ENCODE data around the gene TACR1.
A peak's percentile ranks its signal among the peaks of the same experiment; 100 is the strongest.

Gene TACR1

DNA sequence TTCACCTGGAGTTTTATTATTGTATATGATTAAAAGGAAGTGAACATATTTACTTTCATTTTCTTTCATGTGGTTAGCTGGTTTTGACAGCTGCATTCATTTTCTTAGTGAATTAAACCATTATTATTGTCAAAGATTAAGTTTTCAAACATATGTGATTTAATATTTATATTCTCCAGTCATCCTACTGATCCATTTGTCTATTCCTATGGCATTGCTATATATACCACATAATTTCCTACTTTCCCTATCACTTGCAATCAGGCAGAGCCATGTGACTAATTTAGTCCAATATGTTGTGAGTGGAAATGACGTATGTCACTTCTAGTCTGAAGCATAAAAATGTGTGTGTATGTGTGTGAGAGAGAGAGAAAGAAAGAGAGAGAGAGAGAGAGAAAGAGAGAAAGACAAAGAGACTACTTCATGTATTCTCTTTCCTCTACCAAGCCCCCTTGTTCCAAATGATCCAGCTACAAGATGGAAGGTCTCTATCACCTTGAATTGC lies 12.0 kb upstream of the TACR1 start:
- Mint-ChIP-seq H3K4me3 (no peak overlapping the region), H3K36me3 (peaks cover 3% of the 10 kb centered on the region), H3K27ac (no peak overlapping the region), H3K27me3 (peaks cover 8% of the 10 kb centered on the region), H3K4me1 (peaks cover 3% of the 10 kb centered on the region), H3K9me3 (peaks cover 1% of the 10 kb centered on the region)
- DNase-seq (ENCODE audit: low spot score in 2 of 2) (no peak), ATAC-seq (ENCODE audit: low read depth) (peak; percentile 42)

DNA sequence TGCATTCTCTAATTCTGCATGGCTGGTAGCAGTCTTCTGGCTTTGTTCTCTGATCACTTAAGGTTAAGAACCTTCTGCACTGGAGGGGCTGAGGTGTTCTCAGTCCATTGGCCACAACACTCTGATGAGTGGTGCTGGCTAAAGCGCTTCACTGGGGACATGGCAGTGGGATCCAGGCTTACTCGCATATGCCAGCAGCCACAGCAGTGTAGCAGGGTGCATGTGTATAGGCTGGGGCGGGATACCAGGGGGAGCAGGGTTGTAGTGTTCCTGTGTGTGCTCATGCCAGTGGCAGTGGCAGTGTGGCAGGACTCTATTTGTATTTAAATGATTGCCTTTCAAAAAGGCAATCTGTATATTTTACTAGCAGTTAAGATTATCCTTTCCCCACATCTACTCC lies 11.1 kb upstream of the TACR1 start:
- ATAC-seq (ENCODE audit: low read depth) (no peak), DNase-seq (ENCODE audit: low spot score in 2 of 2) (no peak)
- H3K4me1 Mint-ChIP-seq, result peaks cover 6% of the 10 kb centered on the region
- no peak overlapping the region for H3K4me3 Mint-ChIP-seq
- H3K27me3 Mint-ChIP-seq, result peaks cover 5% of the 10 kb centered on the region
- H3K9me3 Mint-ChIP-seq, result peaks cover 4% of the 10 kb centered on the region
- peaks cover 3% of the 10 kb centered on the region for H3K36me3 Mint-ChIP-seq
- H3K27ac Mint-ChIP-seq, result no peak overlapping the region

DNA sequence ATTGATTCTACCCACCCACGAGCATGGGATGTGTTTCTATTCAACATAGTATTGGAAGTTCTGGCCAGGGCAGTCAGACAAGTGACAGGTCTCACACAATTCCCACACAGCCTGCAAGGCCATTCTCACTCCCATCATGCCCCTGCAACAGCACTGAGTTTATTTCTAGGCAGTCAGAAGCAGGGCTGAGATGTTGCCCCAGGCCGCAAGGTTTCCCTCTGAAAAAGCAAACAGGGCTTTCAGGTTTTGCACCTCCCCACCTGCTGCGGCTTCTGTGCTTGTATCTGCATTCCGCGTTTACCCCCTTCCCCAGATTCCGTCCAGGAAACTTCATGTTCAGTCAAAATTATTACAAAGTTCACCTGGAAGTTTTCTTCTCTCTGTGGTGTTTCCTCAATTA lies 9.4 kb upstream of the TACR1 start:
- H3K9me3 Mint-ChIP-seq, result peaks cover 4% of the 10 kb centered on the region
- no peak overlapping the region for H3K4me3 Mint-ChIP-seq
- H3K27ac Mint-ChIP-seq, result no peak overlapping the region
- peaks cover 3% of the 10 kb centered on the region for H3K36me3 Mint-ChIP-seq
- DNase-seq (ENCODE audit: low spot score in 2 of 2) (no peak), ATAC-seq (ENCODE audit: low read depth) (no peak)
- peaks cover 12% of the 10 kb centered on the region for H3K4me1 Mint-ChIP-seq
- peaks cover 3% of the 10 kb centered on the region for H3K27me3 Mint-ChIP-seq

DNA sequence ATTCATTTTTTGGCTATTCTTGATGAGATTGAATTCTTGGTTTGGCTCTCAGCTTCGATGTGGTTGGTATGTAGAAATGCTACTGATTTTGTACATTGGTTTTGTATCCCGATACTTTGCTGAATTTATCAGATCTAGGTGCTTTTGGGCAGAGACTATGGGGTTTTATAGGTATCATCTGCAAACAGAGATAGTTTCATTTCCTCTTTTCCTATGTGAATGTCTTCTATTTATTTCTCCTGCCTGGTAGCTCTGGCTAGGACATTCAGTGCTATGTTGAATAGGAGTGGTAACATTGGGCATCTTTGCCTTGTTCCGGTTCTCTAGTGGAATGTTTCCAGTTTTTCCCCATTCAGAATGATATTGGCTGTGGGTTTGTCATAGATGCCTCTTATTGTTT lies 5.5 kb upstream of the TACR1 start:
- Mint-ChIP-seq H3K27me3 (peaks cover 10% of the 10 kb centered on the region), H3K4me1 (peaks cover 11% of the 10 kb centered on the region), H3K9me3 (peaks cover 3% of the 10 kb centered on the region), H3K4me3 (no peak overlapping the region), H3K36me3 (peaks cover 2% of the 10 kb centered on the region), H3K27ac (no peak overlapping the region)
- no peak for DNase-seq (ENCODE audit: low spot score in 2 of 2)
- peak; percentile 77 for ATAC-seq (ENCODE audit: low read depth)

DNA sequence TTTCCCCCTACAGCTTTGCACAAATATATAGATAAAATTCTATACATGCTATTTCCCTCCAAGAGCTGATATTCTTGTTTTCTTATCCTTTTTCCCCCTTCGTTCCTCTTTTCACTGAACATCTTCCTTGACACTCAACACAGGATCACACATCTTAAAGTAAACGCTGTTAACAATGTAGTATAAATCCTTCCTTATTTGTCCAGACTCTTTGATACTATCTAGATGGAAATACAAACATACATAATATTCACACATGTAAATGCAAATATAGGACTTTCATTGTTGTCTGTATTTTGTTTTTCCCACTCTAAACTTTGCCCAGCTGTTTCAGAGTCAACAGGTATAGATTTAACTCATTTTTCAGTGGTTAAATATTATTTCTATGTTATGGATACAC lies 3.0 kb upstream of the TACR1 start:
- Mint-ChIP-seq H3K27me3 (peaks cover 20% of the 10 kb centered on the region), H3K4me1 (peaks cover 14% of the 10 kb centered on the region), H3K27ac (no peak overlapping the region), H3K36me3 (no peaks in the 10 kb centered on the region), H3K4me3 (no peak overlapping the region), H3K9me3 (peaks cover 3% of the 10 kb centered on the region)
- DNase-seq (ENCODE audit: low spot score in 2 of 2) (no peak), ATAC-seq (ENCODE audit: low read depth) (no peak)

DNA sequence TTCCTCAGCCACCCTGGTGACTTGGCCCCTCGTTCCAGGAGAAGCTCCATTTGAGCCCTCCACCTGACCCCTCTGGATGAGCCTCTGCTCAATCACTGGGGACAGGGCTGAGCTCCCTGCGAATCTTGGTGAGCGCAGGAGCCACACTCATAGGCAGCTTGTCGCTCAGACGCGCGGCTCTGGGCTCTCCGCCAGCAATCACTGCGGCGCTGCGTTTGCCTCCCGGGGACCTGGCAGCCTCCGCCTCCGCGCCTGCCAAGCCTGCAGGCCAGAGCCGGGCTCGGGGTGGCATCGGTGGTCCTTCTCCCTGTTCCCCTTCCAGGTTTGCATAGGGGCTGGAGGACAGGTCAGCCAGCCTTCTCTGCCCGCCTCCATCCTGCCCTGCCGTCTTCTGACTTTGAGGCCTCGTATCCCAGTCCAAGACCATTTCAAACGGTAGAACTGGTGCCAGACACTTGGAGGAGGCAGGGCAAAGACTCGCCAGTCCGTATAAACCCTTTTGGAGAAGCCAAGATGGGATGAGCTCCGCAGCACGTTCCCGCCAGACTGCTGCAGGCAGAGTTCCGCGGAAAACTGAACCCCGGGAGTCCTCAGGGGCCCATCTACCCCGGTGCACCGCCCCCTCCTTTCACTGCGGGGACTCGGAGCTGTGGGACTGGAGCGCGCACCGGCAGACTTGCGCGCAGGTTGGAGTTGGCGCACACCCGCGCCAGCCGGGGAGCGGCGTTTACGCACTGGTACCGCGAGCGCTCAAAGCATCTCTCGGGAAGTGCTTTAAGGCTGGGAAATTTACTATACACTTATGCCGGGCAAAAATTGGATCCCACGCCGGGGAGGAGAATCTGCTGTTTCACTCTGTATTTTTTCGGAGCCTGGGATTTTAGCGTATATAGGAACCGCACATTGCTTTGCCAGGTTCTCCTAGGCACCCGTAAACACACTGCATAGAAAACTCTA lies 1.1 kb upstream of the TACR1 start:
- peaks cover 12% of the 10 kb centered on the region for H3K4me1 Mint-ChIP-seq
- H3K36me3 Mint-ChIP-seq, result no peaks in the 10 kb centered on the region
- ATAC-seq (ENCODE audit: low read depth) (peak; percentile 31), DNase-seq (ENCODE audit: low spot score in 2 of 2) (peak in 1 of 2 donors; percentile 28)
- H3K27me3 Mint-ChIP-seq, result peaks cover 20% of the 10 kb centered on the region
- H3K9me3 Mint-ChIP-seq, result no peaks in the 10 kb centered on the region
- H3K27ac Mint-ChIP-seq, result no peak overlapping the region
- H3K4me3 Mint-ChIP-seq, result peak overlapping the region; percentile 83

DNA sequence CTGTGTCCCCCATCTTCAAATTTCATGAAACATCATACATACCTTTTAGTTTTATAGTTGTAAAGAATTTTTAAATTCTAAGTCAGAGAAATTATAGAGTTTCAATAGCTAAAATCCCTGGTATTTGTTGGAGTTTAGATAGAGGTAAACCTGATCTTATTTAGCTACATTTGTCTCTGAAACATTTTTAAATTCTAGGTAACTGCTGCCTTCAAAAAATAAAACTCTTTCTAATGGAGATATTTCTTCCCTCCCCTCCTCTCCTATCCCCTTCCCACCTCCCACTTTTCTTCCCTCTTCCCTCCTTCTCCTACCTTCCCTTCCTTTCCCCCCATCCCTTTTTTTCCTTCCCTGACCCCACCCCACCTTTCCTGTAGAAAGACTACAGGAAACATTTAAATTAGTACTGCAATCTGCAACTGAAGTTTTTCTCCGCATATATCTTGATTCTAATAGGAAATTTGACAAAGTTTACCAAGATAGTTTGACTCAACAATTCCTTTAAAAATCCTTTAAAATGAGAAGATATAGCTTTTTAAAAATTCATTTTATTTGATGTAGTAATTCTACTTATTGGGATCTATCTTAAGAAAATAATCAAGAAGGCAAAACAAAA lies 4.1 kb downstream of the TACR1 start:
- no peak overlapping the region for H3K4me3 Mint-ChIP-seq
- no peaks in the 10 kb centered on the region for H3K9me3 Mint-ChIP-seq
- peaks cover 16% of the 10 kb centered on the region for H3K27me3 Mint-ChIP-seq
- H3K27ac Mint-ChIP-seq, result no peak overlapping the region
- peaks cover 10% of the 10 kb centered on the region for H3K4me1 Mint-ChIP-seq
- ATAC-seq (ENCODE audit: low read depth), result no peak
- no peak for DNase-seq (ENCODE audit: low spot score in 2 of 2)
- H3K36me3 Mint-ChIP-seq, result no peaks in the 10 kb centered on the region

DNA sequence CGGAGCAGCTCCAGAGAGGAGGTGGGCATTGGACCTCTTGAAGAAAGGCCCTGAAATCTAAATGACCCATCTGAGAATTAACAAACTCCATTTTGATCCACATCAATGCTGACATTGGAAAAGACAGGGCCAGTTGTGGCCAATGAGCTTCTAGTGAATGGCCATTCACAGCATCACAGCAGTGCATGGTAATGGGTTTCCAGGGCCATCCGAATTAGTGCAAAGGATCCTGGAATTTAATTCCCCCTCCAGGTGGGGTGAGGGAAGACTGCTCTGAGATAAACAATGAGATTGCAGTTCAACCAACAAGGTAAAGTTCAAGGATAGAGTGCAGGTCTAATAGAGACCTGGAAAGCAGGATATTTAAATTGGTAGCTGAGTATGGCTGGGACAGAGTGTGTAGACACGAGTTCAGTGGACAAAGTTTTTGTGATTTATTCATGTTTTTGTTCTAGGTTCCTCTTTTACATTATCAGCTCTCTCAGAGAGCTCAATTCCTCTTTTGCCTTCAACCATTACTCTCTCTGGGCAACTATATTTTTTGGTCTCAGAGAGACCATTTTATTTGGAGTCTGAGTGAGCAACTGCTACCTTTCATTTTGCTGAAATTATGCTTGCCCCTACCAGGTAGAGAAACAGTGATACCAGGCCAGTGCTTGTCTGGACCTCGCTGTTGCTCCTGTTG lies 5.0 kb downstream of the TACR1 start:
- Mint-ChIP-seq H3K36me3 (no peaks in the 10 kb centered on the region), H3K9me3 (no peaks in the 10 kb centered on the region), H3K4me1 (peaks cover 7% of the 10 kb centered on the region), H3K27ac (no peak overlapping the region), H3K4me3 (no peak overlapping the region), H3K27me3 (peaks cover 14% of the 10 kb centered on the region)
- ATAC-seq (ENCODE audit: low read depth) (peak; percentile 78), DNase-seq (ENCODE audit: low spot score in 2 of 2) (no peak)

DNA sequence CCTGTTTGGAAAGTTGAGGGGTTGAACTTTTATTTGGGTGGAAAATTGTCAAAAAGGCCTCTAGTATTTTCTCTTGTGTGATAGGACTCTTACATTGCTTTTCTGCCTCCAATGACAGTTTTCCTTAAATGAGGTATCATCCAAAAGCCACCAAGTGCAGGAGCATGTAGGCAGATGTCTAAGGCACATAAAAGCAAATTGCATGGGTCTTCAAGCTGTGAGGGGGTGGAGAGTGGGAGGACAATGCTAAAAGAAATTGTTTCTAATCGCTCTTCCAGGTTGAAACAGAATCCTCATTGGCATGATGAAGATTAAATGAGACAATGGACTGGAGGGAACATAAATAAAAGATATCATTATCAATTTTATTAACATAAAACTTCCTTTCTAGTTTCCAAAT lies 6.8 kb downstream of the TACR1 start:
- Mint-ChIP-seq H3K36me3 (no peaks in the 10 kb centered on the region), H3K27ac (no peak overlapping the region), H3K9me3 (no peaks in the 10 kb centered on the region), H3K4me1 (peaks cover 7% of the 10 kb centered on the region), H3K27me3 (peaks cover 6% of the 10 kb centered on the region), H3K4me3 (no peak overlapping the region)
- DNase-seq (ENCODE audit: low spot score in 2 of 2) (no peak), ATAC-seq (ENCODE audit: low read depth) (no peak)

DNA sequence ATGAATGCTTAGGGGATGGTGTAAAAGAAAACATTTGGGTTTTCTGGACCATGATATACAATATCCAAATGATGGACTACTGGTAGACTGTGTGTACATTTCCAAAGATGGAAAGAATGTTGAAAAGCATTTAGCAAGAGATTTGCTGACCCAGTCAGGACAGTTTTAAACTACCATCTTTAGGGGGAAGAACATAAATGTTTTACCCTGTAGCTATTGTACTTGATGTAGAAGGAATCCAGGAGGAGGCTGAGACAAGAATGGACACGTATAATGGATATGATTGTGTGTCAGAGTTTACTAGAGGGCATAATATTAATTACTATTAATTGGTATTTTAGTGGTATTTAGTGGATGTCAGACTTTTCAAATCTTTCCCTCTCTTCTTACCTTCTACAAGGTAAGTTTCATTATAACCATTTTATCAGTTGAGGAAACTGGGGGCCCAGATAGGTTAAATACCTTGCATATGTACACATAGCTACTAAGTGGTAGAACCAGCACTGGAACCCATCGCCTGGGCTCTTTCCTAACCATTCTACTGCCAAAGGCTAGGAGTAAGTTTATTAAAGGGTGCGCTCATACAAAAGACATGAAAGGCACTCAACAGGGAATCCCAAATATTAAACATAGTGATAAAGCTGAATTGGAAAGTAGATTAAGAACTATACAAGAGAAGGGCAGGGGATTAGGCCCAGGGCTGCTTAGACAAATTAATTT lies 8.9 kb downstream of the TACR1 start:
- H3K9me3 Mint-ChIP-seq, result no peaks in the 10 kb centered on the region
- H3K4me3 Mint-ChIP-seq, result no peak overlapping the region
- H3K27ac Mint-ChIP-seq, result no peak overlapping the region
- H3K27me3 Mint-ChIP-seq, result peaks cover 6% of the 10 kb centered on the region
- no peak for ATAC-seq (ENCODE audit: low read depth)
- no peaks in the 10 kb centered on the region for H3K36me3 Mint-ChIP-seq
- peaks cover 7% of the 10 kb centered on the region for H3K4me1 Mint-ChIP-seq
- no peak for DNase-seq (ENCODE audit: low spot score in 2 of 2)

DNA sequence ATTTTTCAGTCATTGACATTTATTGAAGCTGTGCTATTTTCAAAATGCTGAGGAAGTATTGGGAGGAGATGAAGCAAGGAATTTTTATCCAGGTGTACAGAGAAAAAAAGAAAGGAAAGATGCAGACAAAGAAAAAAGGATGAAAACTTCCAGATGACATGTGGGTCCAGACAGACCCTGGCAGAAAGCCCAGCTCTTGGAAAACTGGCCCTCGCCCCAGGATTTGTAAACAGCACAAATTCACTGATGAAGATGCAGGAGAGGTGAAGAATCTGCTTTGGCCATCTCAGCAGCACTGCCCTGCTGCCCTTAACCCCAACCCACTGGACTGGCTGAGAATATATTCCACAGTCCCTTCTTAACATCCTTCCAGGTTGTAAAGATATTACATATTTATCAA lies 12.5 kb downstream of the TACR1 start:
- H3K36me3 Mint-ChIP-seq, result no peaks in the 10 kb centered on the region
- no peaks in the 10 kb centered on the region for H3K4me1 Mint-ChIP-seq
- H3K27ac Mint-ChIP-seq, result no peak overlapping the region
- no peak overlapping the region for H3K4me3 Mint-ChIP-seq
- H3K9me3 Mint-ChIP-seq, result no peaks in the 10 kb centered on the region
- ATAC-seq (ENCODE audit: low read depth) (no peak), DNase-seq (ENCODE audit: low spot score in 2 of 2) (no peak)
- peaks cover 7% of the 10 kb centered on the region for H3K27me3 Mint-ChIP-seq

DNA sequence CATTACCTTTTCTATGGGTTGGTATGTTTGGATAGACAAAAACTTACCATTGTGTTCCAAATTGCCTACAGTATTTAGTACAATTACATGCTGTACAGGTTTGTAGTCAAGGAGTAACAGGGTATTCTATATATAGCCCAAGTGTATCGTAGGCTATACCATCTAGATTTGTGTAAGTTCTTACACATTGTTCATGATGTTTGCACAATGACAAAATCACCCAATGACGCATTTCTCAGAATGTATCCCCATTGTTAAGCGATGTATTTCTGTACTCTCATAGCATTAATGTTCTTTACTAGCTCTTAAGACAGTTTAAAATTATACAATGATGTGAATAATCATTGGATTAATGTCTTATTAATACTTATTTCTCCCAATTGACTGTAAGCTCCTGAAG lies 16.7 kb downstream of the TACR1 start:
- no peak overlapping the region for H3K27ac Mint-ChIP-seq
- H3K4me3 Mint-ChIP-seq, result no peak overlapping the region
- ATAC-seq (ENCODE audit: low read depth) (no peak), DNase-seq (ENCODE audit: low spot score in 2 of 2) (no peak)
- H3K36me3 Mint-ChIP-seq, result no peaks in the 10 kb centered on the region
- no peaks in the 10 kb centered on the region for H3K9me3 Mint-ChIP-seq
- no peaks in the 10 kb centered on the region for H3K4me1 Mint-ChIP-seq
- peaks cover 3% of the 10 kb centered on the region for H3K27me3 Mint-ChIP-seq

DNA sequence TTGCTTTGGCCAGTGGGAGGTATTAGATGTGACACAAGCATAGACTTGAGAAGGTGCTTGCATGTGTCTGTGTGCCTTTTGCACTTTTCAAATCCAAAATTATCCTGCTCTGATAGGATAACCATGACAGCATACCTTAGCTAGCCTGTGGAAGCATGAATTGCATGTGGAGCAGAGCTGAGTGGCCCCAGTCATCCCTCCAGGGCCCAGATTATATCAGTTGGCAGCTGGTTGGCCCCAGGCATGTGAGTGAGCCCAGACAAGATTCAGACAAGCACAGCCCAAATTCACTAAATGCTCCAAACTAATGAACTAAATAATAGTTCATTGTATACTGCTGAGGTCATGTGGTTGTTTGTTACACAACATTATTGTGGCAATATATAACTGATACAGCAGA lies 18.8 kb downstream of the TACR1 start:
- H3K4me3 Mint-ChIP-seq, result no peak overlapping the region
- peaks cover 3% of the 10 kb centered on the region for H3K27me3 Mint-ChIP-seq
- H3K4me1 Mint-ChIP-seq, result no peaks in the 10 kb centered on the region
- H3K27ac Mint-ChIP-seq, result no peak overlapping the region
- no peaks in the 10 kb centered on the region for H3K36me3 Mint-ChIP-seq
- no peaks in the 10 kb centered on the region for H3K9me3 Mint-ChIP-seq
- DNase-seq (ENCODE audit: low spot score in 2 of 2) (no peak), ATAC-seq (ENCODE audit: low read depth) (no peak)

DNA sequence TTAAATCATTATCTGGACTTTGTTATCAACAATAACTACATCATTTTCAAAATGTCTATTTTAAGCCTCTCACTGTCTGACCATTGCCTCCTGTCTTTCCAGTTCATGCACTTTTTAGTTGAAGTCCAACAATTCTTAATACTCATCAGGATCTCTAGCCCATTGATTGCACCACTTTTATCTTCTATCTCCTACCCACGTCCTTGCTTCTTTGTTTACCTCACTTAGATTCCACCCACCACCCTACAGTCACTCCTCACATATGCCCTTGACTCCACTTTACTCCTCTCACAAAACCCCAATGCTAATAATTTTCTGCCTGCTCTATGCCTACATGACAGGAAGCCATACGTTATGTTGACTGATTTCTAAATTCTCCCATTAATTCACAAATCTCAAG lies 21.9 kb downstream of the TACR1 start:
- Mint-ChIP-seq H3K9me3 (no peaks in the 10 kb centered on the region), H3K27ac (no peak overlapping the region), H3K27me3 (peaks cover 3% of the 10 kb centered on the region), H3K4me1 (no peaks in the 10 kb centered on the region), H3K36me3 (no peaks in the 10 kb centered on the region), H3K4me3 (no peak overlapping the region)
- ATAC-seq (ENCODE audit: low read depth) (no peak), DNase-seq (ENCODE audit: low spot score in 2 of 2) (no peak)
